Amniotic epithelial cell (primary cell): ENCODE results near the gene HOXB6.

ENCODE experiments used
- DNase-seq: peaks from one replicate; pipeline ENCODE4 v3.0.0-alpha.2; 2010; ENCODE audit warnings: low read depth

HOXB6 gene

DNA sequence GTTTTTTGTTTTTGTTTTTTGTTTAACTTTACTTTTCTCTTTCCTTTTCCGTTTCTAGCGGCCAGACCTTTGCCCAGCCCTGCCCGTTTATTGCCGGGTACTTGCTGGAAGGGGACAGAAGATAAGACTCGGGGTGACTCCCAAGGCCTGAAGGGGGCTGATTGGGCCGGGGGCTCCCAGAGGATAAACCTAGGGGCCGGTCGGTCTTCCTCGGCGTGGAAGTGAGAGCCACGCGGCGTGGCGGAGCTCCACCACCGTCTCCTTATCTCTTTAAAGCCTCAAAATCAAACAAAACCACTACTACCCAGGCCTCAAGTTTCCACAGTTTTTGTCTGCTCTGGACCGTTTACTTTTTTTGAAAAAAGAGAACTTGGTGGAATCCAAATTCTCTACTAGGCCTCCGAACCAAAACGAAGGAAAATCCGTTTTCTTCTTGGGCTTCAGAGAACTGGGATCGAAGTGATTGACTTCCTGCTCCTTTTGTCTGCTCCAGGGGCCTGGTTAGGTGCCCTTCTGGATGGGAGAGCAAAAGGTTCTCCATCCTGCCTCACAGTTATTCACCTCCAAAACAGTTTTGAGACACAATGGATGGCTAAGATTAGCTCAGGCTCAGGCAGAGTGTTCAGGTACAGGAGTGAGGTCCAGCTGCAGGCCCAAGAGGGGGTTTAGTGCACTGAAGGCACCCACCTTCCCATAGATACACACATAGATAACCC lies 29.9 kb upstream of the HOXB6 start:
- no peak for DNase-seq

DNA sequence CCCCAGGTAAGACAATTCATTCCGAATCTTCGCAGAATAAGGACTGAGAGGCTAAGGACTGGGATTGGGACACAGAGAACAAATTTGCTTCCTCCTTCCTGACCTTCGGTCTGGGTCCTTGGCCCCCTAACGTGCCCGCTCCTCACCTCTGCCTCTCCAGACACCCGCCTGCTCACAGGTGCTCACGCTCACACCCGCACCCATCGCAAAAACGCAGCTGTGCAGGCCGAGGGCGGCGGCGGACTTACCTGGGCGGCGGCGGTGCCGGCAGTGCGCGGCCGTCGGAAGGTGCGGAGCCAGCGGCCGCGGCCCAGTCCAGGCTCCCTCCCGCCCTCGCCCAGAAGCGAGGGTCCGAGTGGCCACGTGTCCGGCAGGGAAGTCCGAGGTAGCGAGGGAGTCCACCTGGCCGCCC lies 28.5 kb upstream of the HOXB6 start:
- DNase-seq: no peak

DNA sequence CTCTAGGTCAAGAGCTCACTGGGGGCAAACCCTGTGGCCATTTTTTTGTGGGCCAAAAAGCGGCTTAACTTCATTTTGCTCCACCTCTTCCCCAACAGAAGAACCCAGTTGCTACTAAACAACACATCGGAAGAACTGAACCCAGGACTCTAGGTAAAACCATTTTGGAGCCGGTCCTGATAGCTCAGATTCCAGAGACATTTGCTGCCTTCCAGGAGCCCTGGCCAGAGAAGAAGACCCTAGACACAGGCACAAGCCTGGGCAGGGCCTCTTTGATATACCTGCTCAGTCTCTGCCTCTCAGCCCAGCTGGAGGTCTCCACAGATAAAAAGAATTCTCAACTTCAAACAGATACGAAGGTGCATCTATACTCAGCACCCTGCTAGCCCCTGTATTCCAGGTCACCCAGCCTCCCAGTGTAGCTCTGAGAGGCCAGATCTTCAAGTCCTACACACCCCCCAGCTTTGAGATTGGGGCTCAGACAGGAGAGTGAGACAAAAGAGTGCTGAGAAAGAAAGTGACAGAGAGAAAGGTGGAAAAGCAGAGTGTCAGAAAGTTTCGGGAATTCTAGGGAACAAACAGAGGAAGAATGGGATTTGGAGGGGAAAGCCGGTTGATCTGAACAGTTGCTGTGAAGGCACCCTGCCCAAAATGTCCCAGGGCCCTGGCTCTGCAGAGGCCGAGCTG lies 27.9 kb upstream of the HOXB6 start:
- no peak for DNase-seq

DNA sequence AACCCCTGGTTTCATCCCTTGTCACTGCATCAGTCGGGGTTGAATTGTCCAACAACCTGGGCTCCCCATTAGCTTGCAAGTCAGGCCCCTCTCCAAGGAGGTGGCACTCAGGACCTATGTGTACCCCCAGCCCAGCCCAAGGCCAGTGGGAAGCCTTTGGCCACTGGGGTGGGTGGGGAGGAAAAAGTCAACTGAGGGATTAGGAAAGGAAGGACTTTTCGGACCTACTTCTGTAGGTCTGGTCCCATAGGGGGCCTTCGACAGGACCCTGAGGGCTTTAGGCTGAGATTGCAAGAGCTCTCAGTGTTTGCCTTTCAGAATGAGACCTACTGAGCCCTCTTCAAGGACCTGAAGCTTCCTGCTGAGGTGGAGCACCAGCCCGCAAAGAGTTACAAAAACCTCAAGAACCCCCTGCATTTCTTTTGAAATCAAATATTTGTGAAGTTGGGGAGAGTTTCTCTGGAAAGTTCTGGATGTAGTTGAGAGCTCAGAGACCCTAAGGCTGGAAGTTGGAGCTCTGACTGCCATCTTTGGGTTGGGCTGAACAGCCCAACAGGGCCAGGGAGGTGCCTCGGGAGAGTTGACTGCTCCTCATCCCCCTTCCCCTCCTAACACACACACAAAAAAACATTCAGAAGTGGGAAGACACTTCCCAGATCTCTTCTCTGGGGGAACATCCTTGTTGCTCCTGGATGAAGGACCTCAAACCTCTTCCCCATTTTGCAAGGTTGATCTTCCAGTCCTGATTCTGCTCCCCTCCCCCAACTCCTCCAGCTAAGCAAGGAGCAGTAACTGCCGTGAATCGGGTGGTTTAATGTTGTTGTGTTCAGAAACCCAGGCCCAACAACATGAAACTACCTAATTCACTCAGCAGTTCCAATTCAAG lies 27.1 kb upstream of the HOXB6 start:
- DNase-seq: no peak

DNA sequence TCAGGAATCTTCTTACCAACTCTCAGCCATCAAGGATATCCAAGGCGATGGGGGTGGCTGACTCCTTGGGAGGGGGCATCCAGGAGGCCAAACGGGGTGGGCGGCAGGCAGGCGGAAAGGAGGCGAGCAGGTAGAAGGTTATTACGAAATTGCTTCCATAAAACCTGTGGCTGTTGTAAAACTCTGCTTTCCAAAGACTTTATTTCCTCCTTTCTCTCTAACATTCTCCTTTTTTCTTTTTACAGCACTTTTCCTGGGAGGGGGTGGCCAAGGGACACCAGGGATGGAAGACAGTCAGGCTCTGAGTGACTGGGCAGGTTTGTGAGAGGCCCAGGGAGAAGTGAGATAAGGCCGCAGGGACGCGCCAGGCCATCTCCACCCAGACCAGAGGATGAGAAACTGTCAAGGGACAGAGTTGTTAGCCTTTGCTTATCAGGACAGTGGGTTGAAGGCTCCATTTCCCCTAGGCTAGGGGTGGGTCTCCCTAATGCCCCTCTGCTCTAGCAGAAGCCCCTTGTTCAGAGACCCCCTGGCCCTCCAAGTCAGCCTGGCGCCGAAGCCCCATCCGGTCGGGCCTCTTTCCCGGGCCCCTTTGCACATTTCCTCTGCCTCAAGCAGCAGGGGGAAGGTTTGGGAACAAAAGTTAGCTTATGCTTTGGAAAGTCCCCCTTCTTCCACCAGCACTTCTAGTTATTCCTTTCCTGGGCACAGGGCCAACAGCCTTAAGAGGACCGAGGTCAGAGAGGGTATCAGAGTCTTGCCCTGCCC lies 26.3 kb upstream of the HOXB6 start:
- DNase-seq: no peak

DNA sequence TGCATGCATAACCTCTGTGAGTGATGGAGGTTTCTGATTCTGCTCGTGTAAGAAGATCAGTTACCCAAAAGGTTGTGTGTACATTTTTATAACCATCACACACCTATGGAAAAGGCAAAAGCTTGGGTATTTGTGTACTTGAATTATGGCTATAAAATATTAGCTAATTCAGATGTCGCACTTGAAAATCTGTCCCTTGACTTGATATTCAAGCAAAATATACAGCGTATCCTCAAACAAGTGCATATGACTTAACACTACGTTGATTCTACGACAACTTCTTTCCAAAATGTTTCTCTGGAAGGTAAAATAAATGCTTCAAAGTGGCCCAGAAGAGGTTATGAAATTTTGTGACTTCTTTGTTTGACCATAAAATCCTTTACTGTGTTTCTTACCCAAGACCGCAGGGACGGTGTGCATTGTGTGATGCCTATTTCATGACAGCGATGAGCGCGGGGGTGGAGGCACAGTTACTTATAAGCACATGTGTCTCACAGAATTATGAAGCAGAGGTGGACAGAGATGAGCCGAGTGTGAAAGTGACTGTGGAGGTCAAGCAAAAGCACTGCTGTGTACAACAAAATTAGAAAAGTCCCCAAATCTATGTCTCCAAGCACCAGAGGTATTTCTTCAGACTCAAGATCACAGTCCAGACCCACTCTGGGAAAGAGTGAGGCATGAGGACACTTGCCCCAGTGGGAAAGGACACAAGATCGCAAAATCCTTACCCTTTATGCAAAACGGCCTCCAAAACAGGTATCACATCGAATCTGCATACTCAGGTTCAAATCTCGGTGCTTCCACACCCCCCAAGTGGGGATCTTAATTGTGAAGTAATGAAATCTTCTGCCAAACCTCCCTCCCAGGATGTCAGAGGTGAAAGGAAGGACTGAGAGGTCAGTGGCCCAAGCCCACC lies 25.5 kb upstream of the HOXB6 start:
- no peak for DNase-seq

DNA sequence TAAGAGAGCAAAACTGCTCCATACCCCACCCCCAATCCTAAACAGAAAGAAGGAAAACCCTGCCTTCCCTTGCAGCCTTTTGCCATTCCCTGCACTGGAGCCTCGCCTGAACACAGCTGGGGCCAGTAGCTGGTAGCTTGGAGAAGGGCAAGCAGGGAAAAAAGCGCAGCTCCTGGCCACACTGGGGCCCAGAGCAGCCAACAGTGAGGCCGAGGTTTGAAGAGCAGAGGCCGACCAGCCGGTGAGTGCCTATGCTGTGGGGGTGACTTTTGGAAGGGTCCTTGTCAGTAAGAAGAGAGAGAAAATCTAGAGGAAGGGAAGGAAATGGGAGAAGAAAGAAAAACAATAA lies 24.6 kb upstream of the HOXB6 start:
- DNase-seq: no peak

DNA sequence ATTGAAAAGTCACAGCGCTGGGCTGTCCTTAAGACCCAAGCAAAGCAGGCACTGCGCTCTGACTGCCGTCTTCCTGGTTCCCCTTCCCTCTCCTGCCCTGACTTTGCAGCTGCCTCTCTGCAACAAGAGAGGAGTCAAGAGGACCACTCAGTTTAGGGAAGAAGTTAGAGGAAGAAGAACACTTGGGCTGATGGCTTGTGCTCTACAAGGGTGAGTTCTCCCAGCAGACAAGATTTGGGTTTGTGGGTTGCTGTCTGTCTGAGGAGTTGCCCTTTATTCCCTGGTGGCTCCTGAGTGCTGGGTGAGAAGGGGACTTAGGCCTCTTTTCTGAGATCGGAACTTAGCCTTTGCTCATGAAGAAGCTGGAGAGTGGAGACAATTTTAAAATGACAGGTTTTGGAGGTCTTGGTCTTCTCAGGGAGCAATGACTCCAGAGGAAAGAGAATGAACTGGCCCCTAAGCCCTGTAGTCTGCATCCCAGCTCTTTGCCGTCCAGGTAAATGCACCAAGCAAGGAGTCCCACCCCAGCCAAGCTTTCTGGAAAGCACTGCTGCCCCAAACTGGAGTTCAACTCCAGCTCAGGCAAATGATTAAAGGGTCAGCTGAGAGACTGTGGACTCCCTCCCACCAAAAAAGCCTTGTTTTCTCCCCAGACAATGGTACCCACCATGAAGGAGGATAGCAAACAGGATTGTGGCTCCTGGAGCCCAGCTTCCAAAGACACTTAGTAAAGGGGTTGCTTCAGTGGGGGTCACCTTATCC lies 24.0 kb upstream of the HOXB6 start:
- DNase-seq: no peak

DNA sequence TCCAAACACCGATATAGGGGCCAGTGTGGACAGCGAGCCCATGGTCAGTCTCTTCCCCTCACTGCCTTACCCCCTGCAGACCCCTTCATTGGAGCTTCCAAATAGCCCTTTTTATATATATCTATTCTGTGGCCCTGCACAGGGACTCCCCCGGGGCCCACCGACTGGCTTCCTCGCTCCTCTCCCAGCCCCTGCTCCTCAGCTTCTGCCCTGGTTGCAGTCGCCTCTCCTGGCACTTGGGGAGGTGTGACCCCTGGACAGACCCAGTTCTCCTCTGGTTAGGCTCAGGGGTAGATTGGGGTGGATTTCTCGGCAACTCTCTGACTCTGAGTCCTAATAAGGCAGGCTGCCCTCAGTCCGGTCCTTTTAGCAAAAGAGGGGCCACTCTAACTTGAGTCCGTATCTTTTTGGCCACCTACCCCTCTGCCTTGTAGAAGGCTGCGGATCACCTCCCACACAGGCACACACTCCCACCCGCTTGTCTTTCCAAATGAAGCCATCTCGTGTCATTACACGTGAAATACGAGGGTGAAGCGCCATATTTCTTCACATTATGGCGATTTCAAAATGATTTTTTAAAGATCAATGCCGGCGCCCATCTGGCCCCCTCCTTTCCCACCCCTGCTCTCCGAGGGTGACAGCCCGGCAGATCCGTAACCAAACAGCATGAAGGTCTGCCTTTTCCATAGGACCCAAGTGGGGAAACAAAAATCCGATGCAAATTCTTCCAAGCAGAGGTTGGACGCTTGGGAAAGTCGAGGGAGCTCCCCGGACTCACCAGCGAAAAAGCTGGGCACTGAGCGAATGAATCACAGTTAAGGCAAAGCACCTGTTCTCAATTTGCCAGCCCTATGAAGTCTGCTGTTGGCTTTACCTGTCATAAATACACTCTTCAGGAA lies 23.1 kb upstream of the HOXB6 start:
- no peak for DNase-seq

DNA sequence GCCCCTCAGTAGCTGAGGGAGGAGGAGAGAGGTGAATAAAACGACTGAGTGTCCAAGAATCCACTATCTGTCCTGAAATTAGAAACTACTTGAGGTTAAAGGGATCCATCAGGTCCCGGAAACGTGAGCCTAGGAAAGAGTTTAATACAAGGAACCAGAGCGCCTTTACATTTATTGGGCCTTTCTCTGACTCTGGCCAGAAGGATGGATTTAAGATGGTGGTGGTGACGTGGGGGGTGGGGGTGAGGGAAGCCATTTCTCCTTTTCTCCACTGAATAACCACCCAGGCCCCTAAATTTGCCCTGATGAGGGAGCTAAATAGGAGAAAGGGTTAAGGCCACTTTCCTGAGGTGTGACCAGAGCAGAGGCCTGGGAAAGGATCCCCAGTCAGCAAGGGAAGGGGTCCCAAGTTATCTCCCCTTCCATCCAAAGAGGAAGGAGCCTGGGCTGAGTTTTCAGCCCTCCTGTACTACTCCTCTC lies 22.4 kb upstream of the HOXB6 start:
- DNase-seq: no peak

DNA sequence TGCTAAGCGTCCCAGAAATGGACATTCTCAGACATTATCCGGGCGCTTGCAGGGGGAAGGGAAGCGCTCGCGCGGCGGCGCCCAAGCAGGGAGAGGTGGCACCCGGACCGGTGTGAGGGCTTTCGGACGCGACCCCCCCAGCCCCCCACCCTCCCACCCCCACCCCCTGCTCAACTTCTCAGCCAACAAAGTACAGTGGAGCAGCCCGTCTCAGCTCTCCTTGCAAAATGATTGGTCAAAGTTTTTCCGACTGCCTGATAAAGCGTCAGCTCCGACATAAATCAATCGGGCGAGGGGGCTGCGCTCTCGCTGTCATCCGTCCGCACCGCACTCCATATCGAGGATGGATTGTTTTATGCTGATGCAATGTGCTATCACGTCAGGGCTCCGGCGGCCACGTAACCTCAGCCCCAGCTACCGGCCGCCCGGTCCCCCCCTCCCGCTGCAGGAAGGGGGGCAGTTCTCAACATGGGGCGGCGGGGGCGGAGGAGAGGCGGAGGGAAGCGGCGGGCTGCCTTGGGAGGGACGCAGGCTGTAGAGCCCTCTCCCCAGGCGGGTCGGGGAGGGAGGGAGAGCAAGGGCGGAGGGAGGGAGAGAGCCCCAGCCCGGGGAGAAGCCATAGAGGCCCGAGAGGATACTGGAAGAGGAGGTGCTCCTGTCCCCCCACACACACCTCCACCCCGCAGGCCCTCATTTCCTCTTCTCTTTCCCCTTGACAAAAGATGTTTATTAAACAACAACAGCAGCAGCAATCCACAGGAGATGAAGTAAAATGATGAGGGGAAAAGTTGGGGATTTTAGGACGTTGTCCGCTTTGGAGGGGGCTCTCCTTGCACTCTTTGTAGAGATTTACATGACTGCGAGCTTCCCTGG lies 21.7 kb upstream of the HOXB6 start, which contains the start of gene HOXB9:
HOXB9 (minus strand) TSS at position 114 of the 873 bp plus-strand sequence; CDS start at position 25, 89 bp downstream.
- DNase-seq: peak; percentile 92

DNA sequence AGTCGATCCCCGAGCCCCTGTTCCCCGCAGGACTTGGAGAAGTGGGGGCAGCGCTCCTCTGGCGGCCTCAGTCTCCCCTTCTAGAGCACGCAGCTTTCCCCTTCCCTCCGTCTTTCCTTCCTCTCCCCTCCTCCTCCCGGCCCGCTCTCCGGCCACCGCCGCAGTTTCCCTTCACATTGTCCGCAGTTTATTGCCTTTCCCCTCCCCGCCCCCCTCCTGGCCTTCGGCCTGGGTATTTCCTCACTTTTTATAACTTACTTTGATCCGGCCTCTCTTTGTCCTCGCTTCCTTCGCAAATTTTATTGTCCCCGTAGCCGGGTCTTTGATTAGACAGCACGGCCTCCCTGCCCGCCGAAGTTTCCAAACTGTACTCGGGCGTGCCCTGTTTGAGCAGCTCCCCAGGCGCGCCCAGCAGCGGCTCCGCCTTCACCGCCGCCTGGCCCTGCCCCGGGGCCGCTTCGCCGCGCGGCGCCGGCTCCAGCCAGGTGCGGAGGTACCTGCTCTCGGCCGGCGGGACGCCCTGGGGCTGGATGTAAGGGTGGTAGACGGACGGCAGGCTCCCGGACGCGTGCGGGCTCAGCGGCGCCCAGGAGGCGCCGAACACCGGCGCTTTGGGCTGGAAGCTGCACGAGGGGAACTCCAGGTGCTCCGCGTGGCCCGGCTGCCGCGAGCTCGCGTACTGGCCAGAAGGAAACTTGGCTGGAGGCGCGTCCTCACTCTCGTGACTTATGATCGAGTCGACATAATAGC lies 20.9 kb upstream of the HOXB6 start:
- DNase-seq: peak; percentile 46

DNA sequence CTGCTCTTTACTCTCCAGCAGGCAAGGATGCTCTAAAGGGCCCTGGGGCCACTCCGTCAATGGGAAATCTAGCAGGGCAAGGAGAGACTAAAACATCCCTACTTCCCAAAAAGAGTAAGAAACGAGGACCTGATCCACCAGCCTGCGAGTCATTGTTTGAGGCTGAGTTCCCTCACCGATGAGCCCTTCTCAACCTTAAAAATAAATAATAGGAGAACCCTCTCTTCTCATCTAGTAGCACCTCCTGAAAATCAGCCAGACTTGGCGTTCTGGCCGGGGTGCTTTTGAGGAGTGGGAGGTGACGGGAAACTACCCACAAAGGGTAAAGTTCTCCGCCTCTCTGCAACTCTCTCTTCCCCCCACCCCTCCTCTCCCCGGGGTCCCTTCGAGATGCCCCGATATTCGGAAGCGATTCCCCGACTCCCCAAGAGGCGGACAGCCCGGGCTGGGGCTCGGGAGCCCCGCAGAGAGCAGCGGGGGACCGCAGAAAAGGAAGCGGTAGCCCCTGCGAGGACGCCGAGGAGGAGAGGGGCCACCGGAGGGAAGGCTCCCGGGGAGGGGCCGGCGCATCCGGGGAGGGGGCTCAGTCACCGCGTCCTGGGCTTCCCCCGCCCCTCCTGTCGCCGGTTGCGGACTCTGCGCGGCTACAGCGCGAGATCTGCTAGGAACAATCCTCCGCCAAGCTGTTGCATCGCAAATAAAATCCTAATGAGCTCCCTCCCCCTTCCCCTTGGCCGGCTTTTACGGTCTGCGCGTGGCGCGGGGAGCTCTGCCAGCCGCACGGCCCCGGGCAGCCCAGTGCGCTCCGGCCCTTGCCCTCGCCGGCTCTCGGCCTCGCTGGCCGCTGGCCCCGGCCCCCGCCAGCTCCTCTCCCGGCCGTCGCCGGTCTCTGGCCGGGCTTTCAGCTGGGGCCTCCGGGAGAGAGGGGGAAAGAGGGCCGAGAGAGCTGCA lies 20.0 kb upstream of the HOXB6 start:
- peak; percentile 41 for DNase-seq

DNA sequence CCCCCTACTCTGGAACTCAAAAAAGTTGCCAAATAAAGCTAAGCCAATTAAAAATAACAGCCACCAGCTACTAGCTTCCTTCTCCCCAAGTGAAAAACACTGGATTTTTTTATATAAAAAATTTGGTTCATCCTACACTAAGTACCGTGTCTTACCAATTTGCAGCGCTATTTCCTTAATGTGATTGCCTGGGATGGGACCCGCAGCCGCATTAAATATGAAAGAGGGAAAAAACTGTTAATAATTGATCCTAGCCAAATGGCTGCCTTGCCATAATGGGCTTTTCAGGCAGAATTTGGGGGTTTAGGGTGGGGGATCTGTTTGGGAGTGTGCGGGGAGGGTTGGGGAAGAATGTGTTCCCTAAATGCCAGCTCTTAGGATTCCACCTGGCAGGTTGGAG lies 19.3 kb upstream of the HOXB6 start:
- DNase-seq: no peak

DNA sequence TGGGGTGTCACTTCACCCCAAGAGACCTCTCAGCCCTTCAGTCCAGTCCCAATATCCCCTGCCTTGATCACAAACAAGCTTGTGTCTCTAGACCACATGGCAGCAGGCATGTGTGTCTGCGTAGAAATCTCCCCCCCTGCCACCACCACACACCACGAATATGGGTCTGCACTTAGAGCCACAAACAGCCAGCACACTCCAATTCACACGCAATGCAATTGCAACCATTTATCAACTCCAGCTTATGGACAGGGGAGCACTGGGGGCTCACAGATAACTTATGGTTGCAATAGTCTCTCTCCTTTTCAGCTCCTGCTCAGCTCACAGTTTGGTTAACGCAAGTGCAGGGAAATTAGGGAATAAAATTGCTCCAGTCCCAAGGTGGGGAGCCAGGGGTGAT lies 18.8 kb upstream of the HOXB6 start:
- DNase-seq: no peak

DNA sequence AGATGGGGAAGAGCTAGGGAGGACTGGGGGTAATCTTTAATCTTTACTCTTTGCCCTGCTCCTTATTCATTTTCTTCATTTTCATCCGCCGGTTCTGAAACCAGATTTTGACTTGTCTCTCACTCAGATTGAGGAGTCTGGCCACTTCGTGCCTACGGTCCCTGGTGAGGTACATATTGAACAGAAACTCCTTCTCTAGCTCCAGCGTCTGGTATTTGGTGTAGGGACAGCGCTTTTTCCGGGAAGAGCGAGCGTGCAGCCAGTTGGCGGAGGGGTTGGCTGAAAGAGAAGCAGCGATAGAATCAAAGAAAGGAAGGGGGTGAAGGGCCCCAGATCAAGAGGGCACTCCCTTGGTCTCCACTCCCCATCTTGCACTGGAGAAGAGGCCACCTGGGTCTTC lies 18.1 kb upstream of the HOXB6 start:
- no peak for DNase-seq
